Sigmoid colon (tissue), 4 donors: ENCODE results near the gene PAGE4.
A peak's percentile ranks its signal among the peaks of the same experiment; 100 is the strongest.

ENCODE experiments used
- POLR2A ChIP-seq, 2 donors: fragments of 450-650 bp; IDR thresholded peaks; one replicate each; pipeline ENCODE4 v1.6.1; 2016; ENCODE audit warnings: antibody characterized with exemption in 2 of 2, mild to moderate bottlenecking in 2 of 2, moderate library complexity in 2 of 2
- POLR2AphosphoS5 ChIP-seq, 4 donors: sonication (generic); formaldehyde crosslinking; IDR thresholded peaks; one replicate each; pipeline ENCODE4 v1.6.1; 2017; ENCODE audit warnings: antibody characterized with exemption in 4 of 4
- TF ChIP-seq, protein P1 (sequence below), 4 experiments: fragments of 450-650 bp in 3 of 4; fragments of 200-600 bp in 1 of 4; IDR thresholded peaks; one replicate each; pipeline ENCODE4 v1.5.1; 2016 to 2019; ENCODE audit warnings: antibody characterized with exemption in 4 of 4, mild to moderate bottlenecking in 3 of 4, moderate library complexity in 2 of 4

DNA sequence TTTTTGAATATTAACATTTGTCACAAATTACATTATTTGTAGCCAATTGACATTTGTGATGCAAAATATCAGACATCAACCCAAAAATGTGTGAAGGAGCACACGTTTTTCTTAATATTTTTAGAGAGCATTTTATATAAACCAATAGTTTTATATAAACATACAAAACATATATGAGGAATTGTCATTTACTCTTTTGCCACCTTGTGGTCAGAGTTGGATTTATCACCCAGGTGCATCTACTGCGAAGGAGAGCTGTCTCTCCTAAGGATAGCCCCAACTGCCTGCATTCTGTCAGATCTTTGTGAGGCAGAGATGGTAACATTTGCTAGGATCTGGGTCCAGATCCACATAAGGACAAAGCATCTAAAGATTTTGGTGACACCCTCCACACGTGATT is 47.6 kb downstream of the PAGE4 start:
- no peak for TF ChIP-seq POLR2AphosphoS5 (IDR thresholded peaks at IDR 0.05)
- TF ChIP-seq, protein P1, sequence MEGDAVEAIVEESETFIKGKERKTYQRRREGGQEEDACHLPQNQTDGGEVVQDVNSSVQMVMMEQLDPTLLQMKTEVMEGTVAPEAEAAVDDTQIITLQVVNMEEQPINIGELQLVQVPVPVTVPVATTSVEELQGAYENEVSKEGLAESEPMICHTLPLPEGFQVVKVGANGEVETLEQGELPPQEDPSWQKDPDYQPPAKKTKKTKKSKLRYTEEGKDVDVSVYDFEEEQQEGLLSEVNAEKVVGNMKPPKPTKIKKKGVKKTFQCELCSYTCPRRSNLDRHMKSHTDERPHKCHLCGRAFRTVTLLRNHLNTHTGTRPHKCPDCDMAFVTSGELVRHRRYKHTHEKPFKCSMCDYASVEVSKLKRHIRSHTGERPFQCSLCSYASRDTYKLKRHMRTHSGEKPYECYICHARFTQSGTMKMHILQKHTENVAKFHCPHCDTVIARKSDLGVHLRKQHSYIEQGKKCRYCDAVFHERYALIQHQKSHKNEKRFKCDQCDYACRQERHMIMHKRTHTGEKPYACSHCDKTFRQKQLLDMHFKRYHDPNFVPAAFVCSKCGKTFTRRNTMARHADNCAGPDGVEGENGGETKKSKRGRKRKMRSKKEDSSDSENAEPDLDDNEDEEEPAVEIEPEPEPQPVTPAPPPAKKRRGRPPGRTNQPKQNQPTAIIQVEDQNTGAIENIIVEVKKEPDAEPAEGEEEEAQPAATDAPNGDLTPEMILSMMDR (IDR thresholded peaks at IDR 0.05) = peak; percentile 16 to 35 (median 24)
- TF ChIP-seq POLR2A (IDR thresholded peaks at IDR 0.05) = no peak
